GM12892 (cell line): ENCODE measurements around the gene CACNA2D4.

ENCODE experiments used
- POLR2A ChIP-seq: IDR thresholded peaks from 2 replicates; pipeline ENCODE4 v1.6.1; 2011; ENCODE audit warnings: low read depth, low read length, control low read depth
- POLR2AphosphoS5 ChIP-seq: IDR thresholded peaks from 2 replicates; pipeline ENCODE4 v1.6.1; 2011; ENCODE audit warnings: low read depth, low read length, control low read depth
- TAF1 ChIP-seq: IDR thresholded peaks from 2 replicates; pipeline ENCODE4 v1.6.1; 2011; ENCODE audit warnings: low read depth, mild to moderate bottlenecking, control low read depth, low read length, borderline replicate concordance

GRCh38 chr12:1869145-1869544, 49.3 kb downstream of the CACNA2D4 start:
- no peak for TF ChIP-seq POLR2A
- TF ChIP-seq POLR2AphosphoS5: no peak
- no peak for TF ChIP-seq TAF1
